ENCODE data around the gene ASB6.
"Not testable (repeated sequence)": the region's sequence is repeated elsewhere in the genome, so short reads cannot be mapped to it uniquely, and the experiment has no call there.

DNA sequence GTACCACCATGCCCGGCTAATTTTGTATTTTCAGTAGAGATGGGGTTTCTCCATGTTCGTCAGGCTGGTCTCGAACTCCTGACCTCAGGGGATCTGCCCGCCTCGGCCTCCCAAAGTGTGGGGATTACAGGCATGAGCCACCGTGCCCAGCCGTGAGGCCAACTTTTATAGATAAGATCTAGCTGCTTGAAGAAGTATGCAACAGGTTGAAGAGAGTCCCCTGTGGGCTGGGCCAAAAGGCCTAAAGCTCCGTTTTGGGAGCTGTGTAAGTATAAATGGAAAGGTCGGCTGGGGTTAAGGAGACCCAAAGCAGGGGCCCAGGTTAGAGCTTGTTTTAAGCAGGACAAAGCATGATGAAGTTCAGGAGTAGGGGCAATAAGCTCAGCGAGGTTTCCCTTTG lies 49.2 kb downstream of the ASB6 start:
- not testable (repeated sequence) for TF ChIP-seq SP1 (IDR thresholded peaks at IDR 0.05); SUZ12 (IDR thresholded peaks at IDR 0.05); FOXM1 (IDR thresholded peaks at IDR 0.05; ENCODE audit: borderline replicate concordance); ELF4 (IDR thresholded peaks at IDR 0.05); HDGF (IDR thresholded peaks at IDR 0.05; ENCODE audit: borderline replicate concordance); ZNF384 (IDR thresholded peaks at IDR 0.05)
